GM23248 (cell line): ENCODE results near the gene WASL. TPM values are rescaled to one million over a fixed set of nuclear protein-coding genes. Genes with fewer than 3 reads are reported as not detected.
"Not testable (repeated sequence)": the region's sequence is repeated elsewhere in the genome, so short reads cannot be mapped to it uniquely, and the experiment has no call there.

Source experiments
- DNase-seq: peaks from one replicate; pipeline ENCODE4 v3.0.0-alpha.2; 2015
- H2AFZ ChIP-seq: fragments of 200-600 bp; sonication (generic); 2 replicates; pipeline ENCODE4 v1.6.1; 2016; ENCODE audit warnings: antibody characterized with exemption
- H3F3A ChIP-seq: fragments of 200-600 bp; sonication (generic); 2 replicates; pipeline ENCODE4 v1.6.1; 2016; ENCODE audit warnings: mild to moderate bottlenecking, antibody characterized with exemption, mixed run types; ENCODE audit not compliant: insufficient read depth
- H3K27ac ChIP-seq: fragments of 200-600 bp; sonication (generic); 2 replicates; pipeline ENCODE4 v1.5.1; 2016; ENCODE audit warnings: mild to moderate bottlenecking
- H3K27me3 ChIP-seq: fragments of 200-600 bp; sonication (generic); replicated peaks from 2 replicates; pipeline ENCODE4 v1.6.1; 2016; ENCODE audit warnings: mild to moderate bottlenecking; ENCODE audit not compliant: insufficient read depth
- H3K36me3 ChIP-seq: fragments of 200-600 bp; sonication (generic); 2 replicates; pipeline ENCODE4 v1.6.1; 2016; ENCODE audit warnings: low read depth, mild to moderate bottlenecking
- H3K4me1 ChIP-seq: fragments of 200-600 bp; sonication (generic); 2 replicates; pipeline ENCODE4 v1.6.1; 2016; ENCODE audit warnings: mild to moderate bottlenecking; ENCODE audit not compliant: insufficient read depth
- H3K4me2 ChIP-seq: fragments of 200-600 bp; sonication (generic); one replicate; pipeline ENCODE4 v1.6.1; 2016; ENCODE audit warnings: mild to moderate bottlenecking; ENCODE audit not compliant: unreplicated experiment
- H3K4me3 ChIP-seq: fragments of 200-600 bp; sonication (generic); 2 replicates; pipeline ENCODE4 v1.5.1; 2016; ENCODE audit warnings: mild to moderate bottlenecking
- H3K79me2 ChIP-seq: fragments of 200-600 bp; sonication (generic); 2 replicates; pipeline ENCODE4 v1.6.1; 2016; ENCODE audit warnings: mild to moderate bottlenecking; ENCODE audit not compliant: insufficient read depth
- H3K9ac ChIP-seq: fragments of 200-600 bp; sonication (generic); 2 replicates; pipeline ENCODE4 v1.6.1; 2016; ENCODE audit warnings: mild to moderate bottlenecking
- H3K9me2 ChIP-seq: fragments of 200-600 bp; sonication (generic); 2 replicates; pipeline ENCODE4 v1.6.1; 2016; ENCODE audit warnings: mixed run types, mild to moderate bottlenecking, moderate library complexity; ENCODE audit not compliant: insufficient read depth
- H3K9me3 ChIP-seq: fragments of 200-600 bp; sonication (generic); one replicate; pipeline ENCODE4 v1.6.1; 2017; ENCODE audit warnings: low read depth
- H4K20me1 ChIP-seq: fragments of 200-600 bp; sonication (generic); 2 replicates; pipeline ENCODE4 v1.6.0; 2016; ENCODE audit not compliant: insufficient read depth
- EZH2 ChIP-seq: fragments of 200-600 bp; sonication (generic); IDR thresholded peaks from 2 replicates; pipeline ENCODE4 v1.6.1; 2018; ENCODE audit warnings: antibody characterized with exemption, mild to moderate bottlenecking; ENCODE audit not compliant: insufficient read depth, poor library complexity, severe bottlenecking
- EZH2phosphoT487 ChIP-seq: fragments of 200-600 bp; sonication (generic); IDR thresholded peaks from 2 replicates; pipeline ENCODE4 v1.6.1; 2018; ENCODE audit warnings: antibody characterized with exemption, moderate library complexity, mild to moderate bottlenecking, low read depth; ENCODE audit not compliant: insufficient read depth
- WGBS, 2 experiments: methylation state at CpG; one replicate each; pipeline ENCODE4 v1.1.6; 2015 to 2017; ENCODE audit warnings: low lambda C conversion rate in 2 of 2, low coverage in 1 of 2; ENCODE audit errors: missing lambda C conversion rate in 2 of 2; 5-methylcytosine and 5-hydroxymethylcytosine counted together
- in situ Hi-C: fragments of 300-500 bp; cut with MboI; formaldehyde crosslinking; loops from 2 replicates; pipeline ENCODE4 v1.15.0; 2020
- polyA plus RNA-seq: library from polyadenylated mRNA; unstranded; fragments of >200 nt; fragmentation: Nextera tagmentation; extraction: Ambion mirVana; gene quantifications from 2 replicates; pipeline ENCODE4 v1.2.1, GENCODE V29; 2016
- total RNA-seq: library from RNA; depleted of rRNA; stranded (reverse); fragments of >200 nt; shearing (Covaris generic); gene quantifications from 2 replicates; pipeline ENCODE4 v1.2.3, GENCODE V29; 2014

The WASL gene
- total and polyA plus RNA-seq, 2 experiments from 2014 or later = 11.6 to 20.7 TPM

DNA sequence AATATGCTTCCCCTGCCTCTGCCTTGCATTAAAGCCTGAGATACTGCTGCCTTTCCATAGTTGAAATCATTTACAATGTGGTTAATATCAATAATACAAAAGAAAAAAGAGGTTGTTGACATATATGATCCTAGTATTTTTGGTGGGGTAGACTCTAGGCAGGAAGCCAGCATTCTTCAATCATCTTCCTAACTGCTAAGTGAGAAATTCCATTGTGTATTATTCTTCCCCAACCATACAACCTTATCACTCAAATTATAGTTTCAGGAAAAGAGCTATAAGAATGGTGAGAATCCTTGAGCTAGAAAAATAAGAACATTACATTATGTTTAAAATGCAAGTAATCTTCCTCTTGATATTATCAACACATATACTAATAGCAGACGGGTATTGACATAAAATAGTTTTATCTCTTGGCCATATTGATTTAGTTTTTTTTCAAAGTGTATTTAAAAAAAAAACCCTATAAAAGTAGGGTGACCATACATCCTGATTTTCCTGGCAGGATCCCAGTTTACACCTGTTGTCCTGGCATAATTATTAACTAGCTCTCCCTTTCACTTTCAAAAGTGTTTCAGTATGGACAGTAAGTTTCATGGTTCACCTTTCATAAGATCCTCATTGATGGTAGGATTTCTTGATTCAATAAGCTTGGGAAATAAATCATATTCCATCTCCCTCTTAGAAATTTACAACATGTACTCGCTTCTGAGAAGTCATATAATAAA is 33.4 kb upstream of the WASL start:
- WGBS, 2 experiments = 50 to 61% methylated on average over 2 of the region's 2 CpGs
- Histone ChIP-seq H3K9me3 (no peaks in the 10 kb centered on the region), H3K36me3 (no peaks in the 10 kb centered on the region), H3K4me1 (no peaks in the 10 kb centered on the region), H3K9me2 (no peaks in the 10 kb centered on the region), H4K20me1 (no peaks in the 10 kb centered on the region), H3K79me2 (no peaks in the 10 kb centered on the region), H2AFZ (no peak overlapping the region), H3K9ac (no peak overlapping the region), H3K27me3 (no peaks in the 10 kb centered on the region), H3F3A (no peaks in the 10 kb centered on the region), H3K4me2 (no peak overlapping the region), H3K4me3 (no peak overlapping the region), H3K27ac (no peak overlapping the region)
- in situ Hi-C loops = no loop called here
- no peak for DNase-seq
- TF ChIP-seq EZH2 (no peak), EZH2phosphoT487 (no peak)

DNA sequence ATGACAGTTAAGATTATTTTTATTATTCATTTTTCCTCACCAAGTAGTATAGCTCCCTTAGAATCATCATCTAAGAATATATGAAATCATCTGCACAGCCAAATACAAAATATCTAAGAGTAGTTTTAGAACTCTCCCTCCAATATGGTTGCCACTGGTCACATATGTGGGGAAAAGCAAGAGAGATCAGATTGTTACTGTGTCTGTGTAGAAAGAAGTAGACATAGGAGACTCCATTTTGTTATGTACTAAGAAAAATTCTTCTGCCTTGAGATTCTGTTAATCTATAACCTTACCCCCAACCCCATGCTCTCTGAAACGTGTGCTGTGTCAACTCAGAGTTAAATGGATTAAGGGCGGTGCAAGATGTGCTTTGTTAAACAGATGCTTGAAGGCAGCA is 31.7 kb upstream of the WASL start:
- H3K79me2 ChIP-seq, H3K4me3 ChIP-seq, H3K27me3 ChIP-seq, in situ Hi-C loops, H4K20me1 ChIP-seq, DNase-seq, H3K9ac ChIP-seq, H2AFZ ChIP-seq, H3F3A ChIP-seq, H3K4me1 ChIP-seq, H3K9me2 ChIP-seq, H3K27ac ChIP-seq, H3K9me3 ChIP-seq, H3K36me3 ChIP-seq, H3K4me2 ChIP-seq: not testable (repeated sequence)
- WGBS, 2 experiments = 46 to 50% methylated on average over 2 of the region's 2 CpGs

DNA sequence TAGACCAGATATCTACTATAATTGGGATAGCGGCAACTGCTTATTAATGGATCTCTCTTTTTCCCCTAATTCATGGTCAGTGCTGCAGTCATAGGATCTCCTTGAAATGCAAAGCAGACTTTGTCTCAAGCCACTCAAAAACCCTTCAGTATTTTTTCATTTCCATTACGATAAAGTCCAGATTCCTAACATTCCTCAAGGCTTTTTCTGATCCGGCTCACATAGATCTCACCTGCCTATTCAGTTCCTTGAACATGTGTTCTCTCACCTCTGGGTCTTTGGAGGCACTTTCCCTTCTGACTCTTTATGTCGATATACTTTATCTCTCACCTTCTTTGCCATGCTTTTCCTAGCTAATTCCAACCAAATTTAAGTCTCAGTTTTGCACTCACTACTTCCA is 25.7 kb upstream of the WASL start:
- Histone ChIP-seq H3K27ac (no peak overlapping the region), H3K79me2 (no peaks in the 10 kb centered on the region), H3K4me3 (no peak overlapping the region), H3F3A (0 out of 2 replicates have a peak, but pooled peaks cover 6% of the 10 kb centered on the region), H3K4me2 (no peak overlapping the region), H4K20me1 (no peaks in the 10 kb centered on the region), H2AFZ (no peak overlapping the region), H3K9me3 (no peaks in the 10 kb centered on the region), H3K9ac (no peak overlapping the region), H3K27me3 (0 out of 2 replicates have a peak, but pooled peaks cover 14% of the 10 kb centered on the region), H3K9me2 (no peaks in the 10 kb centered on the region), H3K36me3 (no peaks in the 10 kb centered on the region), H3K4me1 (no peaks in the 10 kb centered on the region)
- DNase-seq = no peak
- in situ Hi-C loops = no loop called here
- TF ChIP-seq EZH2phosphoT487 (no peak), EZH2 (no peak)
- WGBS, 2 experiments = 35 to 43% methylated on average over 4 of the region's 4 CpGs

DNA sequence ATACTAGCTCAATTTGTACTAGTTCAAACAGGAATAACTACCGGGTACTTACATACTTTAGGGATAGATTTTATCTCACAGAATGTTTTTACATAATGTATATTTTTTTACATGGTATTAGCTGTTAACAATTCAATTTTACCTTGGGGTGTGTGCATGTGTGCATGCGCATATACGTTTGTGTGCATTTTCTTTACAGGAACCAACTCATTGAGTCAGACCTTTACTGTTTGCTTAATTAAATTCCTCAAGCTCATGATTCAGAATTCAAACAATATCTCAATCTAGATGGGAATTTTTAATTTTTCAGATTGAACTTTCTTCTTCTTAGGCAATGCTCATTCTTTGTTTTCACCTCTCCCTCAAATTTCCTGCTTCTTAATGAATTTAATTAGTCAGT is 24.7 kb upstream of the WASL start:
- no peaks in the 10 kb centered on the region for H3K4me1 ChIP-seq
- 0 out of 2 replicates have a peak, but pooled peaks cover 6% of the 10 kb centered on the region for H3F3A ChIP-seq
- TF ChIP-seq EZH2 (no peak), EZH2phosphoT487 (no peak)
- no peaks in the 10 kb centered on the region for H4K20me1 ChIP-seq
- H3K9ac ChIP-seq = no peak overlapping the region
- in situ Hi-C loops = no loop called here
- no peak overlapping the region for H2AFZ ChIP-seq
- H3K27me3 ChIP-seq = 0 out of 2 replicates have a peak, but pooled peaks cover 14% of the 10 kb centered on the region
- H3K79me2 ChIP-seq = no peaks in the 10 kb centered on the region
- no peaks in the 10 kb centered on the region for H3K9me3 ChIP-seq
- DNase-seq = no peak
- no peaks in the 10 kb centered on the region for H3K36me3 ChIP-seq
- WGBS, 2 experiments = 86% methylated on average over 3 of the region's 3 CpGs
- no peaks in the 10 kb centered on the region for H3K9me2 ChIP-seq
- no peak overlapping the region for H3K4me3 ChIP-seq
- no peak overlapping the region for H3K27ac ChIP-seq
- no peak overlapping the region for H3K4me2 ChIP-seq
